K562 (cell line): Measurements from ENCODE around the gene XKR7. TPM values are rescaled to one million over a fixed set of nuclear protein-coding genes. Genes with fewer than 3 reads are reported as not detected.
A peak's percentile ranks its signal among the peaks of the same experiment; 100 is the strongest.

Experiments used
- CTCF ChIP-seq, 3 experiments: IDR thresholded peaks in 2 of 3; conservative IDR thresholded peaks in 1 of 3; 2 replicates each; pipeline ENCODE4 v1.5.1; 2011 to 2012; ENCODE audit warnings: low read length in 3 of 3, mild to moderate bottlenecking in 3 of 3, control low read depth in 2 of 3, improper control_type of control experiment in 1 of 3, inconsistent platforms in 1 of 3, low read depth in 1 of 3, mixed read lengths in 1 of 3, moderate library complexity in 1 of 3; ENCODE audit not compliant: insufficient read depth in 2 of 3
- E2F6 ChIP-seq, 2 experiments: IDR thresholded peaks; 2 replicates each; pipeline ENCODE4 v1.6.1; 2011; ENCODE audit warnings: borderline replicate concordance in 1 of 2, control low read depth in 1 of 2, low read depth in 1 of 2, low read length in 1 of 2, mild to moderate bottlenecking in 1 of 2, mixed read lengths in 1 of 2, moderate library complexity in 1 of 2; ENCODE audit not compliant: insufficient read depth in 1 of 2, insufficient read length in 1 of 2, poor library complexity in 1 of 2, severe bottlenecking in 1 of 2; ENCODE audit errors: extremely low read depth in 1 of 2
- EGR1 ChIP-seq: fragments of 450-650 bp; conservative IDR thresholded peaks from 2 replicates; pipeline ENCODE4 v1.6.1; 2017; ENCODE audit warnings: mild to moderate bottlenecking
- FOXJ3 ChIP-seq: sonication (generic); formaldehyde crosslinking; IDR thresholded peaks from 2 replicates; pipeline ENCODE4 v1.4.0; 2020; ENCODE audit warnings: mild to moderate bottlenecking, missing genetic modification reagents
- HDAC3 ChIP-seq: fragments of 450-650 bp; IDR thresholded peaks from 2 replicates; pipeline ENCODE4 v1.6.1; 2018; ENCODE audit warnings: borderline replicate concordance, mild to moderate bottlenecking, moderate library complexity; ENCODE audit not compliant: partially characterized antibody
- HOMEZ ChIP-seq: fragments of 250-450 bp; sonication (Bioruptor Pico); IDR thresholded peaks from 2 replicates; pipeline ENCODE4 v1.4.0; 2020; ENCODE audit warnings: mild to moderate bottlenecking, moderate library complexity
- HOXB6 ChIP-seq: fragments of 250-450 bp; sonication (Bioruptor Pico); IDR thresholded peaks from 2 replicates; pipeline ENCODE4 v1.5.1; 2022; ENCODE audit warnings: mild to moderate bottlenecking, borderline replicate concordance
- KHSRP ChIP-seq: fragments of 450-650 bp; IDR thresholded peaks from 2 replicates; pipeline ENCODE4 v1.6.1; 2017
- NCOA6 ChIP-seq: fragments of 450-650 bp; IDR thresholded peaks from 2 replicates; pipeline ENCODE4 v1.6.1; 2017; ENCODE audit warnings: mild to moderate bottlenecking
- NELFE ChIP-seq: IDR thresholded peaks from 2 replicates; pipeline ENCODE4 v1.6.1; 2011; ENCODE audit warnings: mild to moderate bottlenecking; ENCODE audit not compliant: insufficient read depth, insufficient read length
- NFE2L1 ChIP-seq: fragments of 450-650 bp; IDR thresholded peaks from 2 replicates; pipeline ENCODE4 v1.6.1; 2016; ENCODE audit warnings: missing genetic modification characterization, low read depth, mild to moderate bottlenecking, missing compliant biosample characterization, moderate library complexity, borderline replicate concordance
- PHB ChIP-seq: fragments of 250-450 bp; sonication (Bioruptor Pico); IDR thresholded peaks from 2 replicates; pipeline ENCODE4 v1.5.0; 2021
- POLR2G ChIP-seq: fragments of 200-400 bp; formaldehyde crosslinking; IDR thresholded peaks from 2 replicates; pipeline ENCODE4 v1.6.1; 2017; ENCODE audit warnings: low read depth, mild to moderate bottlenecking, antibody characterized with exemption, low read length, moderate library complexity
- SP1 ChIP-seq: sonication (generic); formaldehyde crosslinking; IDR thresholded peaks from 2 replicates; pipeline ENCODE4 v1.8.1; 2022; ENCODE audit warnings: mild to moderate bottlenecking, missing genetic modification reagents
- TBL1XR1 ChIP-seq, 2 experiments: IDR thresholded peaks; 2 replicates each; pipeline ENCODE4 v1.6.1; 2012; ENCODE audit warnings: improper control_type of control experiment in 2 of 2, low read length in 2 of 2, mild to moderate bottlenecking in 1 of 2
- TCF7L2 ChIP-seq: fragments of 150-350 bp; IDR thresholded peaks from 2 replicates; pipeline ENCODE4 v1.6.1; 2016; ENCODE audit warnings: low read depth, mild to moderate bottlenecking, low read length, moderate library complexity
- ZBTB17 ChIP-seq: fragments of 450-650 bp; formaldehyde crosslinking; IDR thresholded peaks from 2 replicates; pipeline ENCODE4 v1.4.0; 2020; ENCODE audit warnings: mild to moderate bottlenecking
- ZMIZ1 ChIP-seq, 2 experiments: fragments of 150-350 bp in 1 of 2; IDR thresholded peaks; 2 replicates each; pipeline ENCODE4 v1.6.1; 2012 to 2016; ENCODE audit warnings: low read depth in 2 of 2, low read length in 2 of 2, mild to moderate bottlenecking in 1 of 2, moderate library complexity in 1 of 2
- ZNF197 ChIP-seq: fragments of 200-800 bp; sonication (Bioruptor generic); IDR thresholded peaks from 2 replicates; pipeline ENCODE4 v1.6.1; 2016; ENCODE audit warnings: low read depth, missing genetic modification characterization, missing compliant biosample characterization
- polyA plus RNA-seq, 8 experiments: library from polyadenylated mRNA; depleted of rRNA in 4 of 8; stranded (reverse) in 5 of 8; unstranded in 3 of 8; fragments of >200 nt; fragmentation: Nextera tagmentation in 2 of 8; fragmentation: Illumina TruSeq in 1 of 8; extraction: Ambion mirVana in 2 of 8; extraction: Trizol in 1 of 8; gene quantifications; 2 replicates each; pipeline versions ENCODE4 v1.2.1 to v1.2.3, GENCODE V29; 2011 to 2014; ENCODE audit warnings: inconsistent platforms in 1 of 8, missing spikeins in 1 of 8
- total RNA-seq, 7 experiments: library from RNA; depleted of rRNA in 6 of 7; stranded (reverse); fragments of >200 nt in 6 of 7; fragmentation: Illumina TruSeq in 2 of 7; extraction: Trizol in 2 of 7; gene quantifications; 2 replicates each; pipeline versions ENCODE4 v1.2.1 to v1.2.3, GENCODE V29; 2011 to 2021; ENCODE audit warnings: low replicate concordance in 1 of 7

The XKR7 gene
- total and polyA plus RNA-seq, 9 of the 15 experiments (the other 6 are each of a cell fraction or from before 2014, with no cell fraction given): 0.02 TPM; not detected in 8

- TF ChIP-seq E2F6 (IDR thresholded peaks at IDR 0.05; ENCODE audit: borderline replicate concordance in 1 of 2, extremely low read depth in 1 of 2, insufficient read depth in 1 of 2, insufficient read length in 1 of 2, low read depth in 1 of 2, low read length in 1 of 2, poor library complexity in 1 of 2, severe bottlenecking in 1 of 2) (peak; percentile 7 to 19), NELFE (no peak), KHSRP (no peak), TBL1XR1 (IDR thresholded peaks at IDR 0.05; ENCODE audit: low read length in 2 of 2) (no peak), HOXB6 (CRISPR knock-in tag) (no peak), POLR2G (peak; percentile 56; the same call in 1 of the 2 replicates), ZNF197 (CRISPR knock-in tag) (no peak), NCOA6 (0 out of 2 replicates have a peak, but pooled peaks have one; percentile 13), FOXJ3 (CRISPR knock-in tag) (no peak), TCF7L2 (no peak), HOMEZ (CRISPR knock-in tag) (no peak), CTCF (IDR thresholded peaks at IDR 0.05 in 2 of 3, conservative IDR thresholded peaks at IDR 0.05 in 1 of 3; ENCODE audit: insufficient read depth in 2 of 3, low read depth in 1 of 3, low read length in 3 of 3) (peak in 2 of 3 experiments; percentile 10 to 49; a peak in 3 of 6 replicates), NFE2L1 (no peak), ZMIZ1 (IDR thresholded peaks at IDR 0.05; ENCODE audit: low read depth in 2 of 2, low read length in 2 of 2) (no peak), HDAC3 (no peak), SP1 (CRISPR knock-in tag) (peak; percentile 39; the same call in 1 of the 2 replicates), EGR1 (peak; percentile 81), PHB (CRISPR knock-in tag) (no peak), ZBTB17 (CRISPR knock-in tag) (no peak)
Measured at GRCh38 chr20:32018269-32019155, 50.6 kb downstream of the XKR7 start (continued).
